GM19397 (cell line): ENCODE results near the gene CXADR.

Experiments
- ATAC-seq: cut with Tn5 transposase; IDR thresholded peaks from one replicate; pipeline ENCODE4 v1.9.1; 2021; ENCODE audit warnings: mild to moderate bottlenecking, moderate library complexity; ENCODE audit not compliant: unreplicated experiment

The CXADR gene

GRCh38 chr21:17539323-17539722 is 26.5 kb downstream of the CXADR start:
- no peak for ATAC-seq

GRCh38 chr21:17539743-17540341 is 27.0 kb downstream of the CXADR start:
- ATAC-seq: no peak

GRCh38 chr21:17540530-17540929 is 27.7 kb downstream of the CXADR start:
- no peak for ATAC-seq

- ATAC-seq: no peak
These were observed 29.6 kb downstream of the CXADR start for GRCh38 chr21:17542371-17543011.

GRCh38 chr21:17545007-17545406 is 32.2 kb downstream of the CXADR start:
- no peak for ATAC-seq

GRCh38 chr21:17548262-17548661 is 35.4 kb downstream of the CXADR start:
- no peak for ATAC-seq

GRCh38 chr21:17550671-17551308 is 37.9 kb downstream of the CXADR start:
- no peak for ATAC-seq

GRCh38 chr21:17552410-17552809 is 39.6 kb downstream of the CXADR start:
- ATAC-seq: no peak

GRCh38 chr21:17554120-17554519 is 41.3 kb downstream of the CXADR start:
- no peak for ATAC-seq

GRCh38 chr21:17554679-17555465 is 42.0 kb downstream of the CXADR start:
- ATAC-seq: no peak

- ATAC-seq: no peak
These were observed 47.7 kb downstream of the CXADR start for GRCh38 chr21:17560377-17561025.

- no peak for ATAC-seq
These were observed 57.9 kb downstream of the CXADR start for GRCh38 chr21:17570786-17571185.

- ATAC-seq: no peak
These were observed 59.6 kb downstream of the CXADR start for GRCh38 chr21:17572431-17572830.

- ATAC-seq: no peak
These were observed 62.2 kb downstream of the CXADR start for GRCh38 chr21:17575076-17575475.

GRCh38 chr21:17576080-17576835 is 63.4 kb downstream of the CXADR start:
- no peak for ATAC-seq

GRCh38 chr21:17577701-17578100 is 64.9 kb downstream of the CXADR start:
- ATAC-seq: no peak

- ATAC-seq: no peak
These were observed 65.3 kb downstream of the CXADR start for GRCh38 chr21:17578162-17578561.

GRCh38 chr21:17578876-17579275 is 66.0 kb downstream of the CXADR start:
- no peak for ATAC-seq

GRCh38 chr21:17580319-17580718 is 67.5 kb downstream of the CXADR start:
- no peak for ATAC-seq

- ATAC-seq: no peak
These were observed 71.1 kb downstream of the CXADR start for GRCh38 chr21:17583898-17584297.
